ENCODE data around the gene METTL27. TPM values are rescaled to one million over a fixed set of nuclear protein-coding genes. Genes with fewer than 3 reads are reported as not detected.

Gene METTL27
- total RNA-seq, 4 donors from 2014 or later, result 2.1 to 20.4 (median 11.7) TPM

- no peak for DNase-seq
- Histone ChIP-seq H3K27me3 (no peaks in the 10 kb centered on the region), H3K36me3 (peaks cover 0 to 11% (median 0%) of the 10 kb centered on the region in 3 donors), H3K4me1 (peaks cover 0 to 15% (median 3%) of the 10 kb centered on the region in 4 donors), H3K27ac (peak overlapping the region in 3 of 4 donors; percentile 85 to 100 (median 98)), H3K9me3 (peaks cover 0 to 3% (median 0%) of the 10 kb centered on the region in 4 donors), H3K4me3 (peak overlapping the region in 3 of 4 donors; percentile 49 to 87 (median 70))
- no peak for TF ChIP-seq CTCF (IDR thresholded peaks at IDR 0.05)
- peak in 1 of 2 donors; percentile 11 for TF ChIP-seq POLR2A (IDR thresholded peaks at IDR 0.05)
Observed at GRCh38 chr7:73832806-73833205, 9.5 kb downstream of the METTL27 start.

GRCh38 chr7:73831834-73832651 lies 10.3 kb downstream of the METTL27 start:
- TF ChIP-seq POLR2A (IDR thresholded peaks at IDR 0.05) (peak; percentile 63 to 64), CTCF (IDR thresholded peaks at IDR 0.05) (no peak)
- H3K27ac ChIP-seq, result peak overlapping the region in 3 of 4 donors; percentile 85 to 100 (median 98)
- peak overlapping the region in 3 of 4 donors; percentile 49 to 87 (median 70) for H3K4me3 ChIP-seq
- peaks cover 0 to 11% (median 0%) of the 10 kb centered on the region in 3 donors for H3K36me3 ChIP-seq
- H3K4me1 ChIP-seq, result peaks cover 0 to 21% (median 8%) of the 10 kb centered on the region in 4 donors
- DNase-seq, result peak in 2 of 3 donors; percentile 79 to 84
- no peaks in the 10 kb centered on the region for H3K27me3 ChIP-seq
- peaks cover 0 to 3% (median 0%) of the 10 kb centered on the region in 4 donors for H3K9me3 ChIP-seq

- no peak for TF ChIP-seq CTCF (IDR thresholded peaks at IDR 0.05)
- no peak for TF ChIP-seq POLR2A (IDR thresholded peaks at IDR 0.05)
- Histone ChIP-seq H3K4me3 (peak overlapping the region in 3 of 4 donors; percentile 49 to 87 (median 70)), H3K9me3 (peaks cover 0 to 3% (median 0%) of the 10 kb centered on the region in 4 donors), H3K27ac (peak overlapping the region in 3 of 4 donors; percentile 85 to 100 (median 98)), H3K36me3 (peaks cover 0 to 11% (median 0%) of the 10 kb centered on the region in 3 donors), H3K27me3 (no peaks in the 10 kb centered on the region), H3K4me1 (peaks cover 0 to 27% (median 11%) of the 10 kb centered on the region in 4 donors)
- DNase-seq, result no peak
Observed at GRCh38 chr7:73831584-73831833, 10.8 kb downstream of the METTL27 start.

- Histone ChIP-seq H3K27me3 (no peaks in the 10 kb centered on the region), H3K4me1 (peaks cover 0 to 32% (median 13%) of the 10 kb centered on the region in 4 donors), H3K9me3 (peaks cover 0 to 3% (median 0%) of the 10 kb centered on the region in 4 donors), H3K36me3 (peaks cover 0 to 11% (median 0%) of the 10 kb centered on the region in 3 donors), H3K27ac (peak within 1 kb of the TSS in 3 of 4 donors; percentile 85 to 100 (median 98)), H3K4me3 (peak within 1 kb of the TSS in 3 of 4 donors; percentile 49 to 87 (median 70))
- no peak for TF ChIP-seq CTCF (IDR thresholded peaks at IDR 0.05)
- TF ChIP-seq POLR2A (IDR thresholded peaks at IDR 0.05), result peak; percentile 99 to 100
- DNase-seq, result peak in 2 of 3 donors; percentile 94 to 98
Observed at GRCh38 chr7:73830681-73831583, 11.4 kb downstream of the METTL27 start, which contains the start of gene CLDN4. CLDN4 (plus strand) TSS chr7:73830996; CDS start chr7:73831202, 206 bp downstream.
